ENCODE data around the gene THUMPD3.

The THUMPD3 gene

GRCh38 chr3:9386078-9386459 is 23.2 kb downstream of the THUMPD3 start:
- peaks cover 9 to 91% of the 10 kb centered on the region in 2 experiments for H3K36me3 ChIP-seq (ENCODE audit: control insufficient read depth in 1 of 2, insufficient read depth in 2 of 2, low read depth in 1 of 2, low read length in 2 of 2)
- H3K18ac ChIP-seq (ENCODE audit: low read depth in 1 of 2, low read length in 2 of 2): no peak overlapping the region
- H3K27ac ChIP-seq (ENCODE audit: low read length, poor library complexity, severe bottlenecking): peak overlapping the region; percentile 19
- peak overlapping the region; percentile 6 for H3K9ac ChIP-seq (ENCODE audit: low read length)
- no peak overlapping the region for H2BK120ac ChIP-seq (ENCODE audit: low read depth, low read length)
- H2AK5ac ChIP-seq (ENCODE audit: low read length, severe bottlenecking): no peak overlapping the region
- no peak for DNase-seq
- no peaks in the 10 kb centered on the region for H3K9me3 ChIP-seq (ENCODE audit: control insufficient read depth, low read length)
- no peak overlapping the region for H3K23ac ChIP-seq (ENCODE audit: low read length in 2 of 2)
- H3K4me2 ChIP-seq (ENCODE audit: low read length, poor library complexity, severe bottlenecking): no peak overlapping the region
- H3K14ac ChIP-seq (ENCODE audit: low read length in 2 of 2): no peak overlapping the region
- no peaks in the 10 kb centered on the region for H3K4me1 ChIP-seq (ENCODE audit: control insufficient read depth, insufficient read depth, low read depth, low read length)
- no peak overlapping the region for H4K8ac ChIP-seq (ENCODE audit: low read length)
- H4K91ac ChIP-seq (ENCODE audit: low read length): no peak overlapping the region
- 60% methylated on average over 1 of the region's 3 CpGs for WGBS
- no peak overlapping the region for H2BK15ac ChIP-seq (ENCODE audit: low read depth, poor library complexity, severe bottlenecking)
- H3K27me3 ChIP-seq (ENCODE audit: control insufficient read depth in 1 of 2, insufficient read depth in 1 of 2, low read length in 2 of 2): no peaks in the 10 kb centered on the region
- no peak overlapping the region for H3K4me3 ChIP-seq (ENCODE audit: insufficient read depth in 1 of 2, low read depth in 1 of 2, low read length in 2 of 2)
- no peak overlapping the region for H2BK5ac ChIP-seq (ENCODE audit: low read depth, low read length, poor library complexity, severe bottlenecking)
- no peak overlapping the region for H2BK12ac ChIP-seq (ENCODE audit: low read length in 2 of 2)
- H3K4ac ChIP-seq (ENCODE audit: low read depth in 1 of 2, low read length in 2 of 2): no peak overlapping the region
- peaks cover 5% of the 10 kb centered on the region for H3K79me1 ChIP-seq (replicated peaks; ENCODE audit: low read length, poor library complexity, severe bottlenecking)
- no peak overlapping the region for H2AFZ ChIP-seq (ENCODE audit: low read depth, low read length)

GRCh38 chr3:9386501-9387321 is 23.9 kb downstream of the THUMPD3 start:
- no peak overlapping the region for H3K18ac ChIP-seq (ENCODE audit: low read depth in 1 of 2, low read length in 2 of 2)
- H3K9me3 ChIP-seq (ENCODE audit: control insufficient read depth, low read length): no peaks in the 10 kb centered on the region
- H3K27ac ChIP-seq (ENCODE audit: low read length, poor library complexity, severe bottlenecking): peak overlapping the region; percentile 44
- H2AK5ac ChIP-seq (ENCODE audit: low read length, severe bottlenecking): no peak overlapping the region
- no peak overlapping the region for H2BK5ac ChIP-seq (ENCODE audit: low read depth, low read length, poor library complexity, severe bottlenecking)
- peak overlapping the region; percentile 34 for H3K9ac ChIP-seq (ENCODE audit: low read length)
- no peak overlapping the region for H2BK15ac ChIP-seq (ENCODE audit: low read depth, poor library complexity, severe bottlenecking)
- H3K79me1 ChIP-seq (replicated peaks; ENCODE audit: low read length, poor library complexity, severe bottlenecking): peaks cover 5% of the 10 kb centered on the region
- H3K27me3 ChIP-seq (ENCODE audit: control insufficient read depth in 1 of 2, insufficient read depth in 1 of 2, low read length in 2 of 2): no peaks in the 10 kb centered on the region
- H3K4me1 ChIP-seq (ENCODE audit: control insufficient read depth, insufficient read depth, low read depth, low read length): peaks cover 1% of the 10 kb centered on the region
- no peak for DNase-seq
- no peak overlapping the region for H2BK120ac ChIP-seq (ENCODE audit: low read depth, low read length)
- no peak overlapping the region for H2AFZ ChIP-seq (ENCODE audit: low read depth, low read length)
- no peak overlapping the region for H3K23ac ChIP-seq (ENCODE audit: low read length in 2 of 2)
- H3K4ac ChIP-seq (ENCODE audit: low read depth in 1 of 2, low read length in 2 of 2): no peak overlapping the region
- H2BK12ac ChIP-seq (ENCODE audit: low read length in 2 of 2): no peak overlapping the region
- H3K14ac ChIP-seq (ENCODE audit: low read length in 2 of 2): no peak overlapping the region
- H4K8ac ChIP-seq (ENCODE audit: low read length): no peak overlapping the region
- no peak overlapping the region for H3K4me3 ChIP-seq (ENCODE audit: insufficient read depth in 1 of 2, low read depth in 1 of 2, low read length in 2 of 2)
- H3K4me2 ChIP-seq (ENCODE audit: low read length, poor library complexity, severe bottlenecking): no peak overlapping the region
- no peak overlapping the region for H4K91ac ChIP-seq (ENCODE audit: low read length)
- H3K36me3 ChIP-seq (ENCODE audit: control insufficient read depth in 1 of 2, insufficient read depth in 2 of 2, low read depth in 1 of 2, low read length in 2 of 2): peaks cover 12 to 94% of the 10 kb centered on the region in 2 experiments
- WGBS: 4% methylated on average over 1 of the region's 1 CpG

DNA sequence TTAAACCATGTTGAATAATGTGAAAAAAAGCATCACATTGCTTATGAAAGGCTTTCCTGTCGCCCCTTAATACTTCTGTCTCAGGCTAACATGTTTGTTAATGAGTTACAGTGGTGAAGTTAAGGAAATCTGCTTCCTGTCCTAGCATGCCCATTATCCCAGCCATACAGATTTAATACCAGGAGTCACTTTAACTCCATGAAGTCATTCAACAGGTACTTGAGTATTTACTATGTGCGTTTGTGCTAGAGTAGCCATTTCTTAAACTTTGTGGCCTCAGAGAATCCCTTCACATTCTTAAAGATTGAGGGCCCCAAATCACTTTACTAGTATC is 24.4 kb downstream of the THUMPD3 start:
- Histone ChIP-seq H3K9me3 (ENCODE audit: control insufficient read depth, low read length) (no peaks in the 10 kb centered on the region), H3K36me3 (ENCODE audit: control insufficient read depth in 1 of 2, insufficient read depth in 2 of 2, low read depth in 1 of 2, low read length in 2 of 2) (peaks cover 12 to 98% of the 10 kb centered on the region in 2 experiments), H4K8ac (ENCODE audit: low read length) (no peak overlapping the region), H2BK120ac (ENCODE audit: low read depth, low read length) (no peak overlapping the region), H4K91ac (ENCODE audit: low read length) (no peak overlapping the region), H3K27me3 (ENCODE audit: control insufficient read depth in 1 of 2, insufficient read depth in 1 of 2, low read length in 2 of 2) (no peaks in the 10 kb centered on the region), H2BK15ac (ENCODE audit: low read depth, poor library complexity, severe bottlenecking) (no peak overlapping the region), H3K4me1 (ENCODE audit: control insufficient read depth, insufficient read depth, low read depth, low read length) (peaks cover 1% of the 10 kb centered on the region), H3K23ac (ENCODE audit: low read length in 2 of 2) (no peak overlapping the region), H3K14ac (ENCODE audit: low read length in 2 of 2) (no peak overlapping the region), H3K4ac (ENCODE audit: low read depth in 1 of 2, low read length in 2 of 2) (no peak overlapping the region), H3K27ac (ENCODE audit: low read length, poor library complexity, severe bottlenecking) (peak overlapping the region; percentile 49), H3K18ac (ENCODE audit: low read depth in 1 of 2, low read length in 2 of 2) (no peak overlapping the region), H3K4me3 (ENCODE audit: insufficient read depth in 1 of 2, low read depth in 1 of 2, low read length in 2 of 2) (no peak overlapping the region), H2AK5ac (ENCODE audit: low read length, severe bottlenecking) (no peak overlapping the region), H2BK12ac (ENCODE audit: low read length in 2 of 2) (no peak overlapping the region), H3K4me2 (ENCODE audit: low read length, poor library complexity, severe bottlenecking) (no peak overlapping the region), H3K79me1 (replicated peaks; ENCODE audit: low read length, poor library complexity, severe bottlenecking) (peaks cover 5% of the 10 kb centered on the region), H3K9ac (ENCODE audit: low read length) (peak overlapping the region; percentile 34), H2AFZ (ENCODE audit: low read depth, low read length) (no peak overlapping the region), H2BK5ac (ENCODE audit: low read depth, low read length, poor library complexity, severe bottlenecking) (no peak overlapping the region)
- no peak for DNase-seq
- WGBS: 100% methylated on average over 1 of the region's 2 CpGs

DNA sequence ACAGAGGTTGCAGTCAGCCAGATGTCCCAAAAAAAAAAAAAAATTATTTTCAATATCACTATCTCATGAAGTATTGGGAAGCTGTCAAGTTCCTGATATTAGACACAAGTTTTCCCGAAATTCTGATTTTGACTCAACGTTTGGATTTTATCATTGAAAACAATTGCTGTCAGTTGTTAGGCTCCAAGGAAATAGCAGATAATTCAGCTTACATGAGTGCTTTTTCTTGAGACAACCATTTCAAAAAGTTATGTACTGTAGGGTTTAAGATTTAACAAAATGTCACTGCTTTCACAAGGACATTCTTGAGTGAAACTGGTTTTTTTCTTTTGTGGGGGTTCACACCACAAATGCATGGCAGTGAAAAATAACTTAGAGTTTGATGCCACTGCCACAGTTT is 25.3 kb downstream of the THUMPD3 start:
- H3K23ac ChIP-seq (ENCODE audit: low read length in 2 of 2): no peak overlapping the region
- peaks cover 12 to 98% of the 10 kb centered on the region in 2 experiments for H3K36me3 ChIP-seq (ENCODE audit: control insufficient read depth in 1 of 2, insufficient read depth in 2 of 2, low read depth in 1 of 2, low read length in 2 of 2)
- H2AFZ ChIP-seq (ENCODE audit: low read depth, low read length): no peak overlapping the region
- H3K79me1 ChIP-seq (replicated peaks; ENCODE audit: low read length, poor library complexity, severe bottlenecking): peaks cover 5% of the 10 kb centered on the region
- no peak overlapping the region for H2BK120ac ChIP-seq (ENCODE audit: low read depth, low read length)
- H2BK5ac ChIP-seq (ENCODE audit: low read depth, low read length, poor library complexity, severe bottlenecking): no peak overlapping the region
- no peak overlapping the region for H2AK5ac ChIP-seq (ENCODE audit: low read length, severe bottlenecking)
- no peaks in the 10 kb centered on the region for H3K9me3 ChIP-seq (ENCODE audit: control insufficient read depth, low read length)
- H2BK15ac ChIP-seq (ENCODE audit: low read depth, poor library complexity, severe bottlenecking): no peak overlapping the region
- H3K18ac ChIP-seq (ENCODE audit: low read depth in 1 of 2, low read length in 2 of 2): no peak overlapping the region
- H3K4ac ChIP-seq (ENCODE audit: low read depth in 1 of 2, low read length in 2 of 2): no peak overlapping the region
- peaks cover 1% of the 10 kb centered on the region for H3K4me1 ChIP-seq (ENCODE audit: control insufficient read depth, insufficient read depth, low read depth, low read length)
- no peak overlapping the region for H4K91ac ChIP-seq (ENCODE audit: low read length)
- no peak overlapping the region for H2BK12ac ChIP-seq (ENCODE audit: low read length in 2 of 2)
- no peak overlapping the region for H3K9ac ChIP-seq (ENCODE audit: low read length)
- no peak overlapping the region for H3K4me3 ChIP-seq (ENCODE audit: insufficient read depth in 1 of 2, low read depth in 1 of 2, low read length in 2 of 2)
- H3K4me2 ChIP-seq (ENCODE audit: low read length, poor library complexity, severe bottlenecking): no peak overlapping the region
- WGBS: 100% methylated on average over 2 of the region's 2 CpGs
- no peak for DNase-seq
- no peak overlapping the region for H3K14ac ChIP-seq (ENCODE audit: low read length in 2 of 2)
- no peaks in the 10 kb centered on the region for H3K27me3 ChIP-seq (ENCODE audit: control insufficient read depth in 1 of 2, insufficient read depth in 1 of 2, low read length in 2 of 2)
- peak overlapping the region; percentile 40 for H3K27ac ChIP-seq (ENCODE audit: low read length, poor library complexity, severe bottlenecking)
- no peak overlapping the region for H4K8ac ChIP-seq (ENCODE audit: low read length)

Data from mesenchymal stem cell (in vitro differentiated cells and primary cell).